Esophagus muscularis mucosa (tissue), 4 donors: ENCODE data around the gene CCDC148. TPM values are rescaled to one million over a fixed set of nuclear protein-coding genes. Genes with fewer than 3 reads are reported as not detected.

Experiments used
- DNase-seq: peaks from one replicate; pipeline ENCODE4 v3.0.0-alpha.2; 2017; ENCODE audit errors: extremely low spot score
- H3K27ac ChIP-seq, 4 donors: fragments of 200-600 bp; sonication (generic); replicated peaks in 1 of 4; 1 replicate in 3 of 4; 2 replicates in 1 of 4; pipeline ENCODE4 v1.5.1; 2016 to 2019; ENCODE audit warnings: mild to moderate bottlenecking in 1 of 4
- H3K27me3 ChIP-seq, 4 donors: fragments of 200-600 bp; sonication (generic); one replicate each; pipeline versions ENCODE4 v1.5.1 to v1.6.0; 2016 to 2019
- H3K36me3 ChIP-seq, 4 donors: fragments of 200-600 bp; sonication (generic); one replicate each; pipeline ENCODE4 v1.5.1; 2016 to 2019
- H3K4me1 ChIP-seq, 4 donors: fragments of 200-600 bp; sonication (generic); one replicate each; pipeline ENCODE4 v1.5.1; 2016 to 2019
- H3K4me3 ChIP-seq, 4 donors: fragments of 200-600 bp; sonication (generic); 1 replicate in 2 of 4; 2 replicates in 2 of 4; pipeline ENCODE4 v1.5.1; 2016 to 2019; ENCODE audit warnings: mild to moderate bottlenecking in 4 of 4, moderate library complexity in 1 of 4
- H3K9me3 ChIP-seq, 4 donors: fragments of 200-600 bp; sonication (generic); 1 replicate in 3 of 4; 2 replicates in 1 of 4; pipeline ENCODE4 v1.5.1; 2016 to 2019
- CTCF ChIP-seq, 3 experiments: fragments of 200-600 bp in 2 of 3; fragments of 450-650 bp in 1 of 3; sonication (generic) in 2 of 3; IDR thresholded peaks; one replicate each; pipeline ENCODE4 v1.5.1; 2017 to 2019; ENCODE audit warnings: antibody characterized with exemption in 3 of 3, mild to moderate bottlenecking in 2 of 3, moderate library complexity in 1 of 3
- EP300 ChIP-seq: sonication (generic); formaldehyde crosslinking; IDR thresholded peaks from one replicate; pipeline ENCODE4 v1.6.1; 2017; ENCODE audit warnings: antibody characterized with exemption
- POLR2A ChIP-seq: fragments of 450-650 bp; IDR thresholded peaks from one replicate; pipeline ENCODE4 v1.6.1; 2017; ENCODE audit warnings: antibody characterized with exemption, moderate library complexity, mild to moderate bottlenecking, low read depth
- POLR2AphosphoS5 ChIP-seq, 2 donors: sonication (generic); formaldehyde crosslinking; IDR thresholded peaks; one replicate each; pipeline ENCODE4 v1.6.1; 2017; ENCODE audit warnings: antibody characterized with exemption in 2 of 2
- WGBS: methylation state at CpG from one replicate; pipeline ENCODE4 v1.1.5; 2018; 5-methylcytosine and 5-hydroxymethylcytosine counted together
- intact Hi-C: fragments of 100-400 bp; cut with DNase I; formaldehyde crosslinking; loops from one replicate; pipeline ENCODE4 v1.15.1; 2023
- total RNA-seq, 4 donors: library from RNA; depleted of rRNA; stranded (reverse); fragments of >200 nt; gene quantifications; one replicate each; pipeline versions ENCODE4 v1.1.0 to v1.2.1, GENCODE V29; 2016

Gene CCDC148
- total RNA-seq, 4 donors from 2014 or later: 2.1 to 3.7 (median 2.9) TPM

GRCh38 chr2:158242280-158242679 lies 214.3 kb downstream of the CCDC148 start:
- no peak overlapping the region for H3K4me3 ChIP-seq
- no peak overlapping the region for H3K27ac ChIP-seq
- intact Hi-C loops: no loop called here
- H3K36me3 ChIP-seq: no peaks in the 10 kb centered on the region
- DNase-seq: no peak
- no peaks in the 10 kb centered on the region for H3K9me3 ChIP-seq
- TF ChIP-seq POLR2A: no peak
- no peak for TF ChIP-seq POLR2AphosphoS5 (IDR thresholded peaks at IDR 0.05)
- no peaks in the 10 kb centered on the region for H3K27me3 ChIP-seq
- H3K4me1 ChIP-seq: no peaks in the 10 kb centered on the region
- WGBS: 87% methylated on average over 2 of the region's 2 CpGs

- intact Hi-C loops: no loop called here
- TF ChIP-seq EP300: no peak
- no peak for TF ChIP-seq CTCF (IDR thresholded peaks at IDR 0.05)
- TF ChIP-seq POLR2A: no peak
- no peak for TF ChIP-seq POLR2AphosphoS5 (IDR thresholded peaks at IDR 0.05)
- 50% methylated on average over 2 of the region's 2 CpGs for WGBS
- Histone ChIP-seq H3K27ac (no peak overlapping the region), H3K9me3 (no peaks in the 10 kb centered on the region), H3K27me3 (no peaks in the 10 kb centered on the region), H3K36me3 (no peaks in the 10 kb centered on the region), H3K4me1 (no peaks in the 10 kb centered on the region), H3K4me3 (no peak overlapping the region)
- DNase-seq: no peak
Measured at GRCh38 chr2:158240975-158241374, 215.6 kb downstream of the CCDC148 start.

- no peak overlapping the region for H3K27ac ChIP-seq
- WGBS: 90% methylated on average over 2 of the region's 2 CpGs
- no peaks in the 10 kb centered on the region for H3K27me3 ChIP-seq
- no peaks in the 10 kb centered on the region for H3K36me3 ChIP-seq
- no peak for TF ChIP-seq POLR2A
- no peak for TF ChIP-seq CTCF (IDR thresholded peaks at IDR 0.05)
- no peak for TF ChIP-seq EP300
- TF ChIP-seq POLR2AphosphoS5 (IDR thresholded peaks at IDR 0.05): no peak
- H3K4me3 ChIP-seq: no peak overlapping the region
- H3K4me1 ChIP-seq: no peaks in the 10 kb centered on the region
- H3K9me3 ChIP-seq: no peaks in the 10 kb centered on the region
- DNase-seq: no peak
- intact Hi-C loops: no loop called here
Measured at GRCh38 chr2:158239271-158239670, 217.3 kb downstream of the CCDC148 start.

GRCh38 chr2:158234497-158234896 lies 222.1 kb downstream of the CCDC148 start:
- Histone ChIP-seq H3K27me3 (no peaks in the 10 kb centered on the region), H3K36me3 (no peaks in the 10 kb centered on the region), H3K9me3 (no peaks in the 10 kb centered on the region), H3K4me1 (no peaks in the 10 kb centered on the region), H3K4me3 (no peak overlapping the region), H3K27ac (no peak overlapping the region)
- intact Hi-C loops: no loop called here
- TF ChIP-seq CTCF (IDR thresholded peaks at IDR 0.05): no peak
- no peak for TF ChIP-seq EP300
- TF ChIP-seq POLR2A: no peak
- TF ChIP-seq POLR2AphosphoS5 (IDR thresholded peaks at IDR 0.05): no peak
- no peak for DNase-seq
- WGBS: 92% methylated on average over 1 of the region's 1 CpG

GRCh38 chr2:158232476-158232875 lies 224.1 kb downstream of the CCDC148 start:
- TF ChIP-seq CTCF (IDR thresholded peaks at IDR 0.05) (no peak), POLR2A (no peak), POLR2AphosphoS5 (IDR thresholded peaks at IDR 0.05) (no peak), EP300 (no peak)
- no peaks in the 10 kb centered on the region for H3K36me3 ChIP-seq
- H3K27me3 ChIP-seq: no peaks in the 10 kb centered on the region
- 63% methylated on average over 1 of the region's 1 CpG for WGBS
- intact Hi-C loops: no loop called here
- H3K4me3 ChIP-seq: no peak overlapping the region
- H3K27ac ChIP-seq: no peak overlapping the region
- no peaks in the 10 kb centered on the region for H3K9me3 ChIP-seq
- no peak for DNase-seq
- no peaks in the 10 kb centered on the region for H3K4me1 ChIP-seq
